Mammary microvascular endothelial cell (primary cell): ENCODE results near the gene POLH. TPM values are rescaled to one million over a fixed set of nuclear protein-coding genes. Genes with fewer than 3 reads are reported as not detected.

Source experiments
- total RNA-seq: library from RNA; depleted of rRNA; stranded (reverse); fragments of >200 nt; gene quantifications from 2 replicates; pipeline ENCODE4 v1.2.3, GENCODE V29; 2015

POLH gene
- 27.8 and 28.3 TPM in 2 replicates for total RNA-seq

DNA sequence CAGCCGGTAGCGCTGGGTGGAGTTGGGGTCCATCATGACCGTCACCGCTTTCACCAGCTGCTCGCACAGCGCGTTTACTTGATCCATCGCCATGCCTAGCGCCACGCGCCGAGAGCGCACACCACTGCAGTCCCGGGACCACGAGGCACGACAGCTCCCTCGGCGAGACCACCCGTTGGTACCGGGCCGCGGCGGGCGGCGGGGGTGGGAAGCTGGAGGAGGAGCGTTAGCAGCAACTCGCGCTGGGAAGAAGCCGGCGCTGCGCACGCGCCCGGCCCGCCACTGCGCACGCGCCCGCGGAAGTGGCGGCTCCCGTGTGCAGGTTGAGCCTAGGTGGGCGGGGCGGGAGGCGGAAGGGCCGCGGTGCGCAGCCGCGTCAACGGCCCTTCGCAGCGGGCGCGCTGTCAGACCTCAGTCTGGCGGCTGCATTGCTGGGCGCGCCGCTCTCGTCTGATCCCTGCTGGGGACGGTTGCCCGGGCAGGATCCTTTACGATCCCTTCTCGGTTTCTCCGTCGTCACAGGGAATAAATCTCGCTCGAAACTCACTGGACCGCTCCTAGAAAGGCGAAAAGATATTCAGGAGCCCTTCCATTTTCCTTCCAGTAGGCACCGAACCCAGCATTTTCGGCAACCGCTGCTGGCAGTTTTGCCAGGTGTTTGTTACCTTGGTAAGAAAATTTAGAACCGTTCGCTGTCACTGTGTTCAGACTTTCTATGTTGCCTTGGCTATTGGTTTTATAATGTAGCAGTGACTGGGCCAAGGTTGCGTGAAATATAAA is at the start of gene POLH, which contains the start of gene XPO5:
TSS of gene POLH (plus strand) at position 414 of the 780 bp plus-strand sequence. CDS start 6,135 bp downstream, outside the sequence.
TSS of gene XPO5 (minus strand) at position 267 of the 780 bp plus-strand sequence. CDS start at position 93, 174 bp downstream.

GRCh38 chr6:43629104-43629504 is 53.1 kb downstream of the POLH start, which contains the start of gene GTPBP2:
TSS of gene GTPBP2 (minus strand) at chr6:43629264. CDS start at chr6:43629162, 102 bp downstream.

GRCh38 chr6:43635387-43636307 is 59.7 kb downstream of the POLH start, which contains the start of gene MAD2L1BP:
TSS of gene MAD2L1BP (plus strand) at chr6:43635840. CDS start at chr6:43635876, 36 bp downstream.

GRCh38 chr6:43644940-43645612 is 69.1 kb downstream of the POLH start, which contains the start of gene RSPH9:
TSS of gene RSPH9 (plus strand) at chr6:43645036. CDS start at chr6:43645099, 63 bp downstream.

Other genes starting within 250 kb of the POLH start
- 7.0 and 8.2 TPM in 2 replicates for gene ZNF318, start 206.5 kb upstream of the POLH start, total RNA-seq
- 17.1 and 19.1 TPM in 2 replicates for gene ABCC10, start 148.6 kb upstream of the POLH start, total RNA-seq
- not detected in 2 replicates for gene DLK2, start 120.6 kb upstream of the POLH start, total RNA-seq
- gene TJAP1, start 98.6 kb upstream of the POLH start, total RNA-seq, result 17.1 and 23.9 TPM in 2 replicates
- gene LRRC73, start 65.8 kb upstream of the POLH start, total RNA-seq, result not detected in 2 replicates
- gene YIPF3, start 59.3 kb upstream of the POLH start, total RNA-seq, result 102 and 134 TPM in 2 replicates
- 31.4 and 41.6 TPM in 2 replicates for gene POLR1C, start 59.1 kb upstream of the POLH start, total RNA-seq
- gene XPO5, start 147 bp upstream of the POLH start, total RNA-seq, result 22.0 and 29.8 TPM in 2 replicates
- 34.8 and 43.2 TPM in 2 replicates for gene GTPBP2, start 53.1 kb downstream of the POLH start, total RNA-seq
- gene MAD2L1BP, start 59.7 kb downstream of the POLH start, total RNA-seq, result 55.9 and 58.4 TPM in 2 replicates
- gene RSPH9, start 68.9 kb downstream of the POLH start, total RNA-seq, result 0.13 TPM in 1 of 2 replicates, not detected in the other
- 44.9 and 48.6 TPM in 2 replicates for gene MRPS18A, start 111.6 kb downstream of the POLH start, total RNA-seq
- gene VEGFA, start 194.0 kb downstream of the POLH start, total RNA-seq, result 7.6 and 7.8 TPM in 2 replicates